ENCODE data around the gene DOCK8.

GRCh38 chr9:366620-367019, 152.0 kb downstream of the DOCK8 start:
- no peak for TF ChIP-seq EZH2 (IDR thresholded peaks at IDR 0.05; ENCODE audit: low read length)
- TF ChIP-seq CTCF (optimal IDR thresholded peaks at IDR 0.05 in 1 of 3, IDR thresholded peaks at IDR 0.05 in 1 of 3, conservative IDR thresholded peaks at IDR 0.05 in 1 of 3; ENCODE audit: extremely low read depth in 1 of 3, insufficient read depth in 2 of 3, low read length in 3 of 3), result no peak
